ENCODE data around the gene TMEM205. TPM values are rescaled to one million over a fixed set of nuclear protein-coding genes. Genes with fewer than 3 reads are reported as not detected.

Gene TMEM205
- total and polyA plus RNA-seq, 2 of the 13 experiments (the other 11 are each of a cell fraction or from before 2014, with no cell fraction given) = 45.5 to 98.7 TPM

GRCh38 chr19:11346104-11346940 lies at the start of gene TMEM205, which contains the start of gene CCDC159 (continued):
- TF ChIP-seq TFDP1 (CRISPR knock-in tag; IDR thresholded peaks at IDR 0.05; ENCODE audit: borderline replicate concordance) = no peak; the same call in 1 of the 2 replicates
- no peak for TF ChIP-seq PBX3 (CRISPR knock-in tag; IDR thresholded peaks at IDR 0.05; ENCODE audit: borderline replicate concordance)
- no peak for TF ChIP-seq ZNF598 (CRISPR knock-in tag; IDR thresholded peaks at IDR 0.05; ENCODE audit: borderline replicate concordance)
- no peak for TF ChIP-seq ZNF777 (CRISPR knock-in tag; IDR thresholded peaks at IDR 0.05)
- peak; percentile 58 for TF ChIP-seq CTCF (CRISPR knock-in tag; IDR thresholded peaks at IDR 0.05)
- TF ChIP-seq FOXJ3 (CRISPR knock-in tag; IDR thresholded peaks at IDR 0.05; ENCODE audit: borderline replicate concordance) = no peak
- 0 out of 2 replicates have a peak, but pooled peaks have one; percentile 12 for TF ChIP-seq NFKB2 (CRISPR knock-in tag; IDR thresholded peaks at IDR 0.05; ENCODE audit: borderline replicate concordance)
- TF ChIP-seq JUND (CRISPR knock-in tag; IDR thresholded peaks at IDR 0.05) = 0 out of 2 replicates have a peak, but pooled peaks have one; percentile 15
- TF ChIP-seq ZNF569 (CRISPR knock-in tag; IDR thresholded peaks at IDR 0.05; ENCODE audit: borderline replicate concordance) = no peak
- no peak for TF ChIP-seq ZNF513 (CRISPR knock-in tag; conservative IDR thresholded peaks at IDR 0.05)
- peak; percentile 56; the same call in 1 of the 2 replicates for TF ChIP-seq SALL1 (CRISPR knock-in tag; IDR thresholded peaks at IDR 0.05)
- no peak for TF ChIP-seq ZNF296 (CRISPR knock-in tag; conservative IDR thresholded peaks at IDR 0.05)
- no peak for TF ChIP-seq GTF2F1 (IDR thresholded peaks at IDR 0.05; ENCODE audit: low read length)
- TF ChIP-seq ARID2 (CRISPR knock-in tag; IDR thresholded peaks at IDR 0.05; ENCODE audit: borderline replicate concordance) = 0 out of 2 replicates have a peak, but pooled peaks have one; percentile 37
- TF ChIP-seq ELF3 (CRISPR knock-in tag; IDR thresholded peaks at IDR 0.05) = peak; percentile 36; the same call in 1 of the 2 replicates
- 0 out of 2 replicates have a peak, but pooled peaks have one; percentile 4 for TF ChIP-seq KDM6A (CRISPR knock-in tag; IDR thresholded peaks at IDR 0.05; ENCODE audit: low read depth)
- no peak for TF ChIP-seq ZNF20 (CRISPR knock-in tag; IDR thresholded peaks at IDR 0.05)
- TF ChIP-seq PHF5A (CRISPR knock-in tag; IDR thresholded peaks at IDR 0.05; ENCODE audit: low read depth, unreplicated experiment) = no peak
- no peak for TF ChIP-seq FUBP1 (CRISPR knock-in tag; IDR thresholded peaks at IDR 0.05; ENCODE audit: borderline replicate concordance)
- peak; percentile 46; the same call in 1 of the 2 replicates for TF ChIP-seq TOPORS (CRISPR knock-in tag; IDR thresholded peaks at IDR 0.05)
